Right kidney (tissue), 1 donor: ENCODE data around the gene KAT6B.
"Not testable (repeated sequence)": the region's sequence is repeated elsewhere in the genome, so short reads cannot be mapped to it uniquely, and the experiment has no call there.

Experiments used
- DNase-seq: peaks from one replicate; pipeline ENCODE4 v3.0.0-alpha.2; 2016

The KAT6B gene

DNA sequence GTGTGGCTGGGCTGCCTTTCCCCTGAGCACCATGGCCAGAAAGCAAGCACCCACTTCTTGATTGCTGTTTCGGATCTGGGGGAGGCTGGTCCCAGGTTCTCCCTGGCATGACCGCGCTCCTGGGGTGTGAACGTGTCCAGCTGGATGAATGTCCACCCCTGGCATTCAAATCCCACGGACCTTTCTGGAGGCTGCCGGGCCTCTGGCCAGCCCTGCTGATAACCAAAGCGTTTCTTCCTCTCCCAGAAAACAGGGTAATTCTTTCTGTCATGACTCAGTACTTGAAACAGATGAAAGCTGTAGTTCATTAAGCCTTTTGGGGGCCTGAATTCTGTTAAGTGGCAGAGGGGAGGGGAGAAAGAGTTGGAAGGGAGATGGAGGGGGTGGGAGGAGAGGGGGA is 211.9 kb downstream of the KAT6B start:
- no peak for DNase-seq

DNA sequence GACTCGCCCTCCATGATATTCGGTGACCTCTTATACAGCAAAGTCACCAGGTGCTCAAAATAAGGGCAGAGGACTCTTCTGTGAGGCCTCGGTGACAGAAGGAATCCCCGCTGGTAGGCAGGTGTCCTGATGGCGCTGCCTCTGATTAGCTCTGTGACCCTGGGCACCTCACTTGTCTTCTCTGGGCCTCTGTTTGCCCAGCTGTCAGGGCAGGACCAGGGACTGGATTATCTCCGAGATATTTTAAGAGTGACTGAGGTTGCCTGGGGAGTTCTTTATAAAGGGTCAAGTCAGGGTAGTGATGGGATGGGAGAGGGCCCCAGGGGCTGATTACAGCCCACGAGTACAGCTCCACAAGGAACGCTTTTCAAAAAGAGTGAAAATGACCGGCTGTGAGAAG is 214.2 kb downstream of the KAT6B start:
- no peak for DNase-seq

DNA sequence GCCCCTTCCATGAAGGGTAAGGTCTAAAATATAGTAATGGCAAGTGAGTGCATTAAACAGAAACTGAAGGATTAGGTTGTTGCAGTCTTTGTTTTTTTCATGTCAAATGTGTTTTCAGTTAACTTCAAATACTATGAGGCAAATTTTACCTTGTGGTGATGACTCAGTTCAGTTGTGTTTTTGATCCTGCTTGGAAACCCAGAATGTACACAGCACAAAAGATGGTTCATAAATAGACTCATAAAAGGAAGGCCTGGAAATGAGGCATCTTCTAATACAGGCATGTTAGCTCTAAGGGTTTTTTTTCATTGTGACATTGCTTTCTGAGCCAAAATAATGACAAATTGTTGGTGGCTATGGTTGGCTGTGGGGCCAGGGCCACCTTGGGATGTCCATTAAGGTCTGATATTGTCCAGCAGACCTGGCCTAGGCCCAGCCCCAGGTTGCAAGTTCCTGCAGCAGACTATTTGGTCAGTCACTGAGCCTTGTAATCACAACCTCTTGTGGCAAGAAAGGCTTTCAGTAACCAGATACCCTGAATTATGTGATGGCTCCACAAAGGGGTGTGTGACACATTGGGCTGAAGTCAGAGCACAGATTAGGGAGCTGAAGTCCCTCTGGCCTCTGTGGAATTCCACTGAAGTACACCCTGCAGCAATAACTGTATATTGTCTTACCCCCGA is 216.0 kb downstream of the KAT6B start:
- no peak for DNase-seq

DNA sequence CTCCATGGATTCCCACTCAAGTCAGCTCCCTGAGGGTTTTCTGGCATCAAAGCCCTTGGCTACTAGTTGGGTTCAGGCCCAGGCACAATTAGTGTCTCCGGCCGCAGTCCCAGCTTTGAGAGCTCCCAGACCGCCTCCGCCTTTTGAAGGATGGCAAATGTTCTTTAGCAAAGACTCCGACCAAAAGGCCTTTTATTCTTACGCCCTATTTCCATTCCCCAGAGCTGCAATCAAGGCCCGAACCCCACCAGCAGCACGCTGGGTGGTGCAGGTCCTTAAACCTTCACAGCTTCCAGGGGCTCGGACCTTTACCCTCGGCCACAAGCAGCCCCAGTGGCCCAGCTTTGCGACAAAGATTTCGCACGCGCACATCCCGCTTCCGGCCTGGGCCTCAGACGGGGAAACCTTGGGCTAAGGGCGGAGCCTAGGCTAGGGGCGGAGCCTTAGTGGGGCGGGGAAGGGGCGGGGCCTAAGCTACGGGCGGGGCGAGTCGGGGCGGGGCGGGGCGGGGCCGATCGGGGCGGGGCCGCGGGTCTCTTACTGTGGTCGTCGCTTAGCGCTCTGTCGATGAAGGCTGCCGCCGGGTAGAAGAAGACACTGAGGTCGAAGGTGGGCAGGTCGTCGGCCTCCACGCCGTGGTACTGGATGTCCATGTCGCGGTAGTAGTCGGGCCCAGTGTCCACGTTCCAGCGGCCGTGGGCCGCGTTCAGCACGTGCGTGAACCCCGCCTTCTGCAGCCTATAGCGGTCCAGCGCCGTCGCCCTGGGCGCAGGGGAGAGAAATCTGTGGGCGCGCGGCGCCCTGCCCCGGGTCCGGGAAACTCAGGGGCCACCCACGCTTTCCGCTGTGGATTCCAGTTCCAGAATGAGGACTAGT is 217.1 kb downstream of the KAT6B start:
- no peak for DNase-seq

DNA sequence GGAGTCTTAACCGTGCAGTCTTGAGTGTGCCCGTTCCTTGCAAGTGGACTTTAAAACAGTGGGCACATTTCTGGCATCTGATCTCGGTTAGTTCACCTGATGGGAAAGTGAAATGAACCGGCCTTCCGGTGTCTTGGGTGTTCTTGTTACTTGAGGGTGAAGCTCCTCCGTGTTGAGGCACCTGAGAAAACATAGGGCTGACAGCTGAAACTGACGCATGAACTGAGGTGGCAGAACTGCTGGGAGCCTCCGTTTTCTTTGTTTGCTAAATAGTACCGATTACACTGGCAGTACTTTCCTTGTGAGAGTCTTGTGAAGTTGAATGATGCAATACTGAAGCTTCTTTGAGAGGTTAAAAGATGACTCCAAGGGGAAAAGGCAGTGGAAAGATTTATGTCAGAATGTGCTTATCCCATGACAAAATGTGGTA is 222.3 kb downstream of the KAT6B start:
- DNase-seq: no peak

DNA sequence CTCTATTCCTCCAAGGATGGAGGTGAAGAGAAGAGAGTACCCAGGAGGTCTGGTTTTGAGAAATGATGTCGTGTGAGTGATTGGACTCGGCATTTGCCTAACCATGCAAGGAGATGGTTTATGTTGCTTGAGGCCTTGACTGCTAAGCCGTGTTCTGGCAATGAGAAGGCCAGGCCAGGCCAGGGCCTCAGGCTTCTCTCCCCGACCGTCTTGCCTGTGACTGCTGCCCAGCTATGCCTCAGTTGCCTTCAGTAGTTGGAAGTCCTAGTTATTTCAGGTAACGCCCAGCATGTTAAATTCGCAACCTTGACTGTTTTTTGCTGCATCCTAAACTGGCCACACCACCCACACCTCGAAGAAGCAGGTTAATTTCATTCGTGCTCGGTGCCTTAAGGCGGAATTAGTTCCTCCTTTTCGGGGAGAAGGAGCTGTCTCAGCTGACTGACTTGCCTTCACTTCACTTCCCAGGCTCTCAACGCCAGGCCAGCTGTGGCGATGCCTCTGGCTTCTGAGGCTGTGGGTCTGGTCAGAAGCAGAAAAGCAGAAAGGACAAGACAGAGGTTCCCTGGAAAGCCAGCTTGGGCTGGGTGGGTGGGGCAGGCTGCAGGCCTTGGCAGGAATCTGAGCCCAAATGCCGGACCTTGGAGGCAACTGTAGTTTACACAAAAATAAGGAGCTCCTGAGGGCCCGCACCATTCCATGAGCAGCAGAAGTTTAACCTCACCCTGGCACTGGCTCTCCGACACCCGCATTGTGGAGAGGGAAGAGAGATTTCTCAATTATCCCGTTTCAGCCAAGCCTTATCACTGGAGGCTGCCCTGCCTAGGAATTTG is 223.1 kb downstream of the KAT6B start:
- DNase-seq: no peak

DNA sequence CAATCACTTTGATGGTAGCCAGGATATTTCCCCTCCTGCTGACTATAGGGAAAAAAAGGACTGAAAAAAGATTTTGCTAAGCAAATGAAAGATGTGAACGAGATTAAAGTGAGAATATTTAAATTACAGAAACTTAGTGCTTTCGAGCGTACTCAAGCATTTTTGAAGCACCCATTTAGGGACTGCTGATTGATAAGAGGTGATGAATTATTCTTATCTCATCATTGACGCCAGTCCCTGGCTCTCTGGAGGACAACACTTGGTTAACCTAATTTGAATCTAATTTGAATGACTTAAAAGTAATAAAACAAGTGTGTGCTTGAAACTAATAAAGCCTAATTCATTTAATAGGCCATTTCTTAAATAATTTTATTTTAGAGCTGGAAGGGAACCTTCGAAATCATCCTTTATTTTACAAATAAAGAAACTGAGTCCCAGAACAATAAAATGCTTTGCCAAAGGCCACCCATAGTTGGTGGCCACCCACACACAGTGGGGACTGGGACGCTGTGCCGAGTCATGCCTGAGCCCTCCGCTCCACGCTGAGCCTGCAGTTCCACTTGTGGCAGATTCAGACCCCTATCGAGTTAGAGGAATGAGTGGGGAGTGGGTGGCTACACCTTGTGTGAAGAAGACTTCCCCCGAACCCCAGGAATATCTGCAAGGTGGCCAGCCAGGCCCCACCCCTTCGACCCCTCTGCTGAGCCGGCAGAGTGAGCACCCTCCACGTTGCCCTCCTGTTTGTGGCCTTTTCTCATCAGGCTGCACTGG is 223.9 kb downstream of the KAT6B start:
- DNase-seq: no peak

DNA sequence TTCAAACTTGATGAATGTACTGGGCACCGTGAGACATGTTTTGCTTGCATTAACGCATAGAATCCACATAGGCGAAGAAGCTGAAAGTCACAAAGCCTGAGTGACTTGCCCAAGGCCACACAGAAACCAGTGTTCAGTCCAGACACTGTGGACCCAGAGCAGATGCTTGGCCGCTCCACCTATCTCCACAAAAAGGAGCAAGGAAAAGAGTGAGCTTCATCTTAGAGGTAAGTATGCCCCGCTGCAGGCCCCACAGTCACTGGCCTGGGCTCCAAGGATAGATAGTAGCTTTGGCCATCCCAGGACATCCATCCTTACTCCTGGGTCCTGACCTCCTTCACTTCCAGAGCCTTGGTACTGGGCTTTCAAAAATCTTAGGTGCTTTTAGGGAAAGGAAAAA is 224.9 kb downstream of the KAT6B start:
- no peak for DNase-seq

DNA sequence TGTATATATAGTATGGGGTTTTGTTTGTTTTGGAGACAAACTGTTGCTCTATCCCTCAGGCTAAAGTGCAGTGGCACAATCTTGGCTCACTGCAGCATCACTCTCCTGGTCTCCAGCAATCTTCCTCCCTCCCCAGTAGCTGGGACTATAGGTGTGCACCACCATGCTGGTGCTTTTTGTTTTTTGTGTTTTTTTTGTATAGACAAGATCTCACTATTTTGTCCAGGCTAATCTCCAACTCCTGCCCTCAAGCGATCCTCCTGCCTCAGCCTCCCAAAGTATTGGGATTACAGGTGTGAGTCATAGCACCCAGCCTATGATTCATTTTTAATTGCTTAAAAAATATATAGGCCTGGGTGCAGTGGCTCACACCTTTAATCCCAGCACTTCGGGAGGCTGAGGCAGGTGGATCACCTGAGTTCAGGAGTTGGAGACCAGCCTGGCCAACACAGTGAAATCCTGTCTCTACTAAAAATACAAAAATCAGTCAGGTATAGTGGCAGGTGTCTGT is 229.6 kb downstream of the KAT6B start:
- not testable (repeated sequence) for DNase-seq

DNA sequence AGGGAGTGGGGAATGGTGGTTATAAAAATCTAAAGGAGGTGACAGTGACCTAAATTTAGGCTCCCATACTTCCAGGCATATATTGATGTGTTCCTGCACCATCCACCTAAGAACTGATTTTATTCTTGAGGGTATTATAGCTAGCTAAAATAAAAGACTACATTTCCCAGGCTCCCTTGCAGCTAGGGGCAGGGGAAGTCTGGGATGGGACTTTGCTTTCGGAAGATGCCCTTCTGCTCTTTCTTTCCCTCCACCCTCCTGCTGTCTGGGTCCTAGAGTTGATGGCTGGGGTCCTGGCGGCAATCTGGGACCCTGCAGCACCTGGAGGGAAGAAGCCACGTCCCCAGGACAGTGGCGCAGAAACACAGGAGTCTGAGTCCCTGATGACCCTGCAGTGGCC is 231.3 kb downstream of the KAT6B start:
- DNase-seq: no peak

DNA sequence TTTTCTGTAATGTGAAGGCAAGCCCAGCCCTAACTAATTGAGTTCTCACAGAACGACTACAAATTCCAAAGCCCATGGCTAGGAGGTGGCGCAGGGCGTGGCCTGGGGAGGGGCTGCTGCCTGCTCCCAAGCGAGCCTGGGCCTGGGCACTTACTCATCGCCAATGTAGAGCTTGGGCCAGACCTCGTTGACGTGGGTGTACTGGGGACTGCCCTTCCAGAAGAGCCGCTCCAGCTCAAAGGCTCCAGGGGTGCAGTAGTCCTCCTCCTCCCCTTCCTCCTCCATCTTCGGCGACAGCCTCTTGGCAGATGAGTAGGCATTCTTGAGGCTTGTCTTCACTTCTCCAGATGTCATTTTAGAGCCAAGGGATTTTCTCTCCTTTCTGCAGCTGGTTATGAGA is 231.8 kb downstream of the KAT6B start:
- DNase-seq: no peak

DNA sequence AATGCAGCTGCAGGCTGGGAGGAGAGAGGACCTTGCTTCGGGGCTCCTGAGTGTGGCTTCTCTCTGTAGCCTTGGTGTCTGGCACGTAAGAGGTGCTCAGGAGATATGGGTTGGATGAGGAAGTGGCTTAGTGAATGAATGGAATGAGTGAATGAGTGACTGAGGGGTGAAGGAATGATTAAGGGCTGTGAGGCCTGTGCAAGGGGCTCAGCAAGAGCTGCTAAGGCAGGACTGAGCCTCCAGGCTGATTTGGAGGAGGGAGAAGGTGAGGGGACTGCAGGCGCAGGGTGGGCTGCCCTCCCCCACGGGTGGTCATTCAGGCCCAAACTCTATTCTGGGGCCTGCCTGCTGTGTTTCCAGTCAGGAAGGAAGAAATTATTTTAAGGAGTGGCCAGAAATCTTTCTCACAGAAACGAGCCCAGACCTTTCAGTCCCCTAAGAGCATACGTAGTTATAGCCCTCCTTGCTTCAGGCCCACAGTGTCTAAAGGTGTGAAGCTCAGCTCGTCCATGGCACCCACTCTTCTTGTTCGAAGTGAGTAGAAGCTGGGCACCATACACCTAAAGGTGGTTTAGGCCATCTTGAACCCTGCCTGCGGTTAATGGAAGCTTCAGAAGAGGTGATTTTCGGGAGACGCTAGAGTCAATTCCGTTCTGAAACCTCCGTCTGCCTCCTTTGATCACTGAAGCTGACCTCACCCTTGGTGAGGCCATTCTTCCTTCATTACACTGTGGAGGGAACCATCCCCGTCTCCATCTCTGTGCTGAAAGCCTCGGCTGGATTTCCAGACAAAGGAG is 235.5 kb downstream of the KAT6B start:
- no peak for DNase-seq

DNA sequence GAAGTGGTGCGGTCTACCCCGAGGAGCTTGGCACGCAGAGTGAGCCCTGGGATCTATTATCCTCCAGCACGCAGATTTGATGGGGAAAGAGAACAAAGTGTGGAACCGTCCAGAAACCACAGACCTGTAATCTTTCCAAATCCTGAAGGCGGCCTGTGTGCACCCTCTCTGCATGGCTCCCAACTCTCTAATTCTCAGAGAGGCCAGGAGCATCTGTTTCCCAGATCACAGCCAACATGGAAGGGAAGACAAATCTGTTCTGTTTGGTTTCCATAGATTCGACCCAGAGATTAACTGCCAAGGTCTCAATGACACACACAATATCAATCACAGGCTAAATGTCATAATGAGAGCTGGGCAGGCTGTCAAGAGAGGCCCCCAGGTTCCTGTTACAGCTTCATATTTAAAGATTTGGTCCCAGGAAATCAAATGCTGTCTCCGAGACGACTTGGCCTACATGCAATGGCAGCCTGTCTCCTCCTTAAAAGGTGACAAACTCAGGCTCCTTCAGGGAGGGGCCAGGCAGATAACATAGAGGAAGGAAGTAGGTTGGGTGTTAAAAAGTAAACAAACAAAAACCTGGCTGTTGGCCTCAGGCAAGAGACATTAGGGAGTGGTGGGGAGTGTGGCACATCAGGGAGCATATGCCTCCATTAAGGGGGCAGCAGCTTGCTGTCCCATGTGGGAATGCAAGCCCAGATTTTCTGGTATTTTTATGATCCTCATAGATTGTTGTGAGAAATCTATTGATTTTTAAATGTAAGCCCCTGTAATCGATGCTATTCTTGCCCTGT is 236.3 kb downstream of the KAT6B start:
- no peak for DNase-seq

DNA sequence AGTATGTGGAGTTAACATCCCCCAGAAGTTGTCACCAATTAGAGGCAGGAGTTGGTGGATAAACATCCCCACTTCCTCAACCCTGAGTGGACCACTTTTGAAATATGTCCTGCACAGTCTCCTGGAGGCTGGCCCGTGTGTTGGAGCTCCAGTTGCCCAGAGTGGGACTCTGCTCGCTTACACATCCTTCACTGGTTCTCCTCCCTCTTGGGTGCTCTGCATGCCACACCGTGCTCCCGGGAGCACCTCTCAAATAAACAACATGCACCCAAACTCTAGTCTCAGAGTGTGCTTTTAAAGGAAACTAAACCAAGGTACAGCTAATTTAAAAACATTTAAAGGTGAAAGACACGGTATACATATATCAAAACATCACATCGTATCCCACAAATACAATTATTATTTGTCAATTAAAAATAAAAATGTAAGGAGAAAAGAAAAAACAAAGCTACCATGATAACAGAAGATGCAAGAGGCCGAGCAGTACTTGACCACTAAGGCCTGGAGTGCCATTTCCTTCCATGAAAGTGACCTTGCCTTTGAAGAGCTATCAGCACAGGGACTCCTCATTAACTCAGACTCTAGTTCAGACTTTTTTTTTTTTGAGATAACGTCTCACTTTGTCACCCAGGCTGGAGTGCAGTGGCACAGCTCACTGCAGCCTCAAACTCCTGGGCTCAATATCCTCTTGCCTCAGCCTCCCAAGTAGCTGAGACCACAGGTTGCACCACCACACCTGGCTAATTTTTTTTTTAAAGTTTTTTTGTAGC is 237.2 kb downstream of the KAT6B start:
- DNase-seq: no peak

DNA sequence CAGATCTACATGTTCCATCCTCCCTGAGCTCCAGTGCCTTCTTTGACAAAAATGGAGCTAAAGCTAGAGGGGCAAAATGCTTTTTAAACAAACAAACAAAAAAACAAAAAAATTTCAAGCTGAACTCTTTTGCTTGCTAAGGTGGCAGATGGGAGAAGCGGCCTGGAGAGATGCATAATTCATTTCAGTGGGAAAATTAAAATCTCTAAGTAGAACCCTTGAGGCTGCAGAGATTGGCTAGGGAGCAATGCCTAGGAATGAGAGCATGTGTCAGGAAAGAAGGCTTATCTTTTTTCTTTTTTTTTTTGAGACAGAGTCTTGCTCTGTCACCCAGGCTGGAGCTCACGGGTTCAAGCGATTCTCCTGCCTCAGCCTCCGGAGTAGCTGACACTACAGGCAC is 238.7 kb downstream of the KAT6B start:
- no peak for DNase-seq

DNA sequence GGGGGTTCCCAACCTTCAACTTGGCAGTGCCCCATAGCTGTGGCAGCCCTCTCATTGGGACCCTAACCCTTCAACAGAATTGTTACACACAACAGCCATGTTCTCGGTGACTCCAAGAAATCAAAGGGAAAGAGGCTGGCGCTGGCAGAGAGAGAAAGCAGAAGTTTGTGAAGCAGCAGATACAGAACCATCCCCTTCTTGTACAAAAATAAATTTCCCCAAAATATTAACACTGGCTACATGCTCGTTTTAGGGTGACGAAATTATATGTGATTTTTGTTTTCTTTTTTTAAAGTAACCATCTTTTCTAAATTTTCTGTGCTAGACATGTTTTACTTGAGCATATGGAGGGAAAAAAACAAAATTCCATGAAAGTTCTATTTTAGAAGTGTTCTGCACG is 239.9 kb downstream of the KAT6B start:
- DNase-seq: no peak

DNA sequence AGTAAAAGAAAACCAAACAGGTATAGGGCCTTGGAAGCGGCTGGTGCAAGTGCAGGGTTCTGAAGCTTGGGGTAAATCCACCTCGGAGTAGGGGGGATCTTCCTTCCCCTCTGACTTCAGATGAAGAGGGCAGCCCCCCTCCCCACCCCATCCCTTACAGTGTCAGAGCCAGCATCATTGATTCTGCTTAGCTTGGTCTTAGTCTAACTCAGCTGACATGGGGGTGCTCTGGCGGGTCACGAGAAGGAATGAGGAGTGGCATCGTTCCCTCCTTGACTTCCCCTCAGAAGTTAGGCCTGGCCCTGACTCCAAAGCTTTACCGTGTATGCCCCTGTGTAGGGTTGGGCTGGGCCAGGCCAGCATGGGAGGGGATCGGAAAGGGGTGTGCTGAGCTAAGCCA is 240.9 kb downstream of the KAT6B start:
- DNase-seq: no peak

DNA sequence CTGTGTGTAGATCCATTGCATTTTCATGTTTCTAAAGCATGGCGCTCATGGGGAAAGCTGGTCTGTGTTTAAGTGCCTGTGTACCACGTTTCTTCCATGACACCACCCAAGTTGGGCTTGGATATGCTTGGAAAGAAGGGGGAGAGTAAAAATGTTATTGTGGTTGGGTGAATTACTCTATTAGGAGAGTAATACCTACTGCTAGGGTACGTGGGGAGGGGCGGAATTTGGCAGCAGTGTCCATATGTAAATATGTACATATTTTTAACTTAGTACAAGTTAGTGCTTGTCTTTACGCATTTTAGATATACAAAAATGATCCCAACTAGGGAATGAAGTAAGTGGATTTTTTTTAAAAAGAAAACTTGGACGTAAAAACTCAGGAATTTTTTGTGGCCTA is 242.1 kb downstream of the KAT6B start:
- no peak for DNase-seq

DNA sequence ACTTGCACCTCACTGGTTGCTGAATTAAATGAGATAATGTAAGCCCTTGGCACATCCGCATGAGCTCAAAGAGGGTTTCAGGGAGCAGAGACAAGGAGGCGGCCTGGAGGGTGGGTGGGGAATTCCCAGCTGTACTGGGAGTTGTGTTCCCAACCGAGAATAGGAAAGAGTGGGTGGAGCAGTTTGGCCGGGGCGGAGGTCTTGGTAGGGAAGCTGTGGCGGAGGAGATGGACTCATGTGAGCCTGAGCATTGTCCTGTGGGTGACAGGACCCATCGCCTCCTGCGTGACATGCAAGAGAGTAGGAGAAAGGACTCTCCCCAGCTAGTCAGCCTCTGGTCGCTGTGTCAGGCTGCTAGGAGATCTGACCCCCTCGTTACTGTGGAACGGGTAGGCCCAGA is 244.1 kb downstream of the KAT6B start:
- DNase-seq: no peak
